Mucosa of stomach (tissue), 1 donor: ENCODE data around the gene FBXL13.
A peak's percentile ranks its signal among the peaks of the same experiment; 100 is the strongest.
"Not testable (repeated sequence)": the region's sequence is repeated elsewhere in the genome, so short reads cannot be mapped to it uniquely, and the experiment has no call there.

ENCODE experiments used
- H3K27me3 ChIP-seq: one replicate; pipeline ENCODE4 v1.7.0; 2013; ENCODE audit warnings: mild to moderate bottlenecking, low read length; ENCODE audit not compliant: control insufficient read depth, insufficient read depth
- H3K36me3 ChIP-seq: one replicate; pipeline ENCODE4 v1.7.0; 2013; ENCODE audit warnings: low read length; ENCODE audit not compliant: control insufficient read depth, insufficient read depth
- H3K4me1 ChIP-seq: one replicate; pipeline ENCODE4 v1.7.0; 2013; ENCODE audit warnings: mild to moderate bottlenecking, low read length; ENCODE audit not compliant: control insufficient read depth, insufficient read depth
- H3K4me3 ChIP-seq: one replicate; pipeline ENCODE4 v1.7.0; 2013; ENCODE audit warnings: low read length
- H3K9ac ChIP-seq: one replicate; pipeline ENCODE4 v1.7.0; 2013; ENCODE audit warnings: mild to moderate bottlenecking, low read length, moderate library complexity
- H3K9me3 ChIP-seq: one replicate; pipeline ENCODE4 v1.7.0; 2013; ENCODE audit warnings: mild to moderate bottlenecking, low read length, moderate library complexity; ENCODE audit not compliant: control insufficient read depth
- donor health status: Pancreatic carcinoma.

Gene FBXL13

DNA sequence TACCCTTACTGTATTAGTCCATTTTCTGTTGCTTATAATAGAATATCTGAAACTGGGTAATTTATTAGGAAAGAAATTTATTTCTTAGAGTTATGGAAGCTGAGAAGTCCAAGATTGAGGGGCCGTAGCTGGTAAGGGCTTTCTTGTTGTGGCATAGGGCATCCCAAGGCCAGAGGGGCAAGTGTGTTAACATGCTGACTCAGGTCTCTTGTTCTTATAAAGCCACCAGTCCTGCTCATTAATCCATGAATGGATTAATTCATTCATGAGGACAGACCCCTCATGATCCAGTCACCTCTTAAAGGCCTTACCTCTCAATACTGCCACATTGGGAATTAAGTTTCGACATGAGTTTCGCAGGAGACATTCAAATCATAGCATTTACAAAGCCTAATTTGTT is 2.7 kb upstream of the FBXL13 start:
- H3K4me1 ChIP-seq = peaks cover 12% of the 10 kb centered on the region
- H3K9ac ChIP-seq = no peak overlapping the region
- H3K9me3 ChIP-seq = no peaks in the 10 kb centered on the region
- no peaks in the 10 kb centered on the region for H3K27me3 ChIP-seq
- H3K4me3 ChIP-seq = no peak overlapping the region
- no peaks in the 10 kb centered on the region for H3K36me3 ChIP-seq

DNA sequence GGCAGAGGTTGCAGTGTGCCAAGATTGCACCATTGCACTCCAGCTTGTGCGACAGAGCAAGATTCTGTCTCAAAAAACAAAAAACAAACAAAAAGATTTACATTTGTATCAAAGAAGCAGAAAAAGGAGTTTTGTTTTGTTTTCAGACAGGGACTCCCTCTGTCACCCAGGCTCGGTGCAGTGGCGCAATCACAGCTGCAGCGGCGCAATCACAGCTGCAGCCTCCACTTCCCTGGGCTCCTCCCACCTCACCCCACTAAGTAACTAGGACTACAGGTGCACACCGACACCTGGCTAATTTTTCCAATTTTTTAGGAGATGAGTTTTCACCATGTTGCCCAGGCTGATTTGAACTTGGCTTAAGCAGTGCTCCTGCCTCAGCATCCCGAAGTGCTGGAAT is 2.2 kb upstream of the FBXL13 start:
- Histone ChIP-seq H3K36me3 (no peaks in the 10 kb centered on the region), H3K9ac (no peak overlapping the region), H3K27me3 (no peaks in the 10 kb centered on the region), H3K4me3 (no peak overlapping the region), H3K4me1 (peaks cover 12% of the 10 kb centered on the region), H3K9me3 (no peaks in the 10 kb centered on the region)

DNA sequence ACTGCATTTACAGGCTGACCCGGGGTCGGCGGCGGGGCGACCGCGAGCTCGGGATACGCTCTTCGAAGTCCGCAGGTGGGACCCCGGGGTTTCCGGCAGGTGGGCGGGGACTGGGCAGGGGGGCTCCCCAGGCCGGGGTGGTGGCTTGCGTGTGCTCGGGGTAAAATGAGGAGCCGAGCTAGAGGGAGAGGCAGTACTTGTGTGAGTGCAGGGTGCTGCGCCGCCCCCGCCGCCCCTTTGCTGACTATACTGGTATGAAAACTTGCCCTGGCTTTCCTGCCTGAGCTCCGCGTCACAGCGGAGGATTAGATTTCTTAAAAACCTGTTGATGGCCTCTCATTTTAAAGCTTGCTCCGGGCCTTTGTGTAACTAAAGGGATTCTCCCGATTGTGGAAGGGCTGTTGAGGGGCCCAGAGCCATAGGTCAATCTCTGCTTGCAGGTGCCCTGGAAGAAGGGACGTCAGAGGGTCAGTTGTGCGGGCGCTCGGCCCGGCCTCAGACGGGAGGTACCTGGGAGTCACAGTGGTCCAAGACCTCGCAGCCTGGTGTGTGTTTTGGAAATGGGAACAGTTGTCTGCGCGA is 832 bp upstream of the FBXL13 start:
- no peaks in the 10 kb centered on the region for H3K27me3 ChIP-seq
- H3K9ac ChIP-seq = peak overlapping the region; percentile 78

DNA sequence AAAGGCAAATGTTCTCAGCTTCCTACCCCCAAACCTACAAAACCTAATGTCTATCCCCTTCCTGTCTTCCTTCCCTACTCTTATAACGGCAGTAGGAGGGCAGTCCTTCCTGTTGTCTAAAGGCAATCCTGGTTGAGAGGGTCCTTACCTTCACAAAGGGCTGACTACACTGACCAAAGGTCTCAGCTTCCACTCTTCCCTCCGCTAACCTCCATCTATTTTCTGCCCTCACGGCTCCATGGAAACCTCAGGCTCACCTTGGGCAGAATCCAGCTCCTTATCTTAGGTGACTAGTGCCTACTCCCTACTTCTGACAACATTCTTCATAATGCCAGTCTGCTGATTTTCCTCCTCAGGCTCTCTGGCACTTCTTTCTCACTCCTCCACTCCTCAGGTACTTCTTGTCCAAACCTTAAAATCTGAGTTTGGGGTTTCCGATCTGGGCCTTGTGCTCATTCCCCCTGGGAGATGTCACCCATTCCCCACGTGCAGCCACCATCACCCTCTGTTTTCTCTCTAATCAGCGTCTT is 542 bp downstream of the FBXL13 start:
- Histone ChIP-seq H3K4me3 (peak overlapping the region; percentile 98), H3K9ac (peak overlapping the region; percentile 78), H3K4me1 (peaks cover 12% of the 10 kb centered on the region), H3K27me3 (no peaks in the 10 kb centered on the region), H3K36me3 (no peaks in the 10 kb centered on the region), H3K9me3 (no peaks in the 10 kb centered on the region)

More for the DNA sequence above, 832 bp upstream of the FBXL13 start:
- Histone ChIP-seq H3K4me3 (peak overlapping the region; percentile 68), H3K9me3 (no peaks in the 10 kb centered on the region), H3K4me1 (peaks cover 12% of the 10 kb centered on the region), H3K36me3 (no peaks in the 10 kb centered on the region)

DNA sequence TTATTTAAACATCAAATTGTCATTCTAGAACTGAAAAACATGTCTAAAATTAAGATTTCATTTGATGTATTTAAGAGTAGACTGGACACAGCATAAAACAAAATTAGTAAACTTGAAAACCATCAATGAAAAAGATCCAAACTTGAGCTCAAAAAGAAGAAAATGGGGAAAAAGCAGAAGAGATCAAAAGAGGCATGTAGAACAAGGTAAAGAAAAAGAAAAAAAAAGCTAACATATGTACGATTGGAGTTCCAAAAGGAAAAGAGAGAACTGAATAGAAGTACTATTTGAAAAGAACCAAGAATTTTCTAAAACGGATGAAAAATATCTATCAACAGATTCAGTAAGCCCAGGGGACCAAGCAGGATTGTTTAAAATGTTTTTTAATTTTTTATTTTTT is 3.6 kb downstream of the FBXL13 start:
- H3K9ac ChIP-seq = no peak overlapping the region
- H3K9me3 ChIP-seq = no peaks in the 10 kb centered on the region
- H3K4me1 ChIP-seq = peaks cover 7% of the 10 kb centered on the region
- H3K27me3 ChIP-seq = no peaks in the 10 kb centered on the region
- H3K36me3 ChIP-seq = no peaks in the 10 kb centered on the region
- H3K4me3 ChIP-seq = no peak overlapping the region

DNA sequence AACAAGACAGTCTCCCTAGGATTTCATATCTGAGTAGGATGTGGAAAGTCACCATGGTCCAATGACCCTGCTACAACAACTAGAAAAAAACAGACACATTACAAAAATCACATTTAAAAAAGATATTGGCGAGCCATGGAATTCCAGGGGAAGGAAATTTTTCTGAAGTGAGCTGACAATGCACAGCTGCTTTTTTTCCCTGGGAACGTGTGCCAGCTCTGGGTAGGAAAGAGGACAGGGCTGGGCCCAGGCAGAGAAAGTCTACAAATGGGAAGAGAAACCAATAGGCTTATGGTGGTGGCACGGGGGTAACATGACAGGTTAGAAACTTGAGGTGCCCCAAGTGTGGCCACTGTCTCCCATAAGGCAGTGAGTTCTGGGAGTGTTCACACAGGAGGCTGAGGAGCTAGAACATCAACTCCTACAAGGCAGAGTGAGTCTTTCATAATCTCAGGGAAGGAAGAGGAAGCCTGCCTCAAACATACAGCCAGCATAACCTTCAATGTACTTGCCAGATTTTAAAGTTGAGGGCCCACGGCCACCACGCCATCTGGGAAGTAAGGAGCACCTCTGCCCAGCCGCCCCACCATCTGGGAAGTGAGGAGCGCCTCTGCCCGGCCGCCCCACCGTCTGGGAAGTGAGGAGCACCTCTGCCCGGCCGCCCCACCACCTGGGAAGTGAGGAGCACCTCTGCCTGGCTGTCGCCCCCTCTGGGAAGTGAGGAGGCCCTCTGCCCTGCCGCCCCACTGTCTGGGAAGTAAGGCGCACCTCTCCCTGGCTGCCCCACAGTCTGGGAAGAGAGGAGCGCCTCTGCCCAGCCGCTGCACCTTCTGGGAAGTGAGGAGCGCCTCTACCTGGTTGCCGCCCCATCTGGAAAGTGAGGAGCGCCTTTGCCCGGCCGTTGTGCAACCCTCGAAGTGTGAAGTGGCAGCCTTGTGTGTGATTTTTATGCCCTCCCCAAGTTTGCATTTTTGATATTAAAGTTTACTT is 5.9 kb downstream of the FBXL13 start:
- Histone ChIP-seq H3K36me3 (no peaks in the 10 kb centered on the region), H3K9ac (no peak overlapping the region), H3K4me3 (no peak overlapping the region), H3K9me3 (no peaks in the 10 kb centered on the region), H3K4me1 (peaks cover 2% of the 10 kb centered on the region), H3K27me3 (no peaks in the 10 kb centered on the region)

DNA sequence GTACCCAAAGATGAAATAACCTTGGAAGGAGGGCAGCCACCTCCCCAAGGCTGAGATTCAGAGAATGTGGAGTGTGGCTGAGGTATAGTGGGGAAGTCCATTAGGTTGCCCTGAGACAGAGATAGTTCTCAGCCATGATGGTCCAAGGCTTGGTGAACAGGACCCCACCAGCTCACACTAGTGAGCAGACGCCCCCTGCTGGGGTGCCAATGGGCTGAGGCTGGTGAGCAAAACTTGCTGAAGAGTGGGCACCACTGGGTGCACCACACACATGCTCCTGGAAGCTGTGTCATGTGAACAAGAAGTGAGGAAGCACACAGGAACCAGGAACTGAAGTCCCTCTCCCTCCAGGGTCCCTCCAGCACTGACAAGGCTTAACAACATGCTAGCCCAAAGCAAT is 8.9 kb downstream of the FBXL13 start:
- Histone ChIP-seq H3K4me3 (no peak overlapping the region), H3K27me3 (no peaks in the 10 kb centered on the region), H3K9me3 (no peaks in the 10 kb centered on the region), H3K36me3 (no peaks in the 10 kb centered on the region), H3K4me1 (no peaks in the 10 kb centered on the region), H3K9ac (no peak overlapping the region)

DNA sequence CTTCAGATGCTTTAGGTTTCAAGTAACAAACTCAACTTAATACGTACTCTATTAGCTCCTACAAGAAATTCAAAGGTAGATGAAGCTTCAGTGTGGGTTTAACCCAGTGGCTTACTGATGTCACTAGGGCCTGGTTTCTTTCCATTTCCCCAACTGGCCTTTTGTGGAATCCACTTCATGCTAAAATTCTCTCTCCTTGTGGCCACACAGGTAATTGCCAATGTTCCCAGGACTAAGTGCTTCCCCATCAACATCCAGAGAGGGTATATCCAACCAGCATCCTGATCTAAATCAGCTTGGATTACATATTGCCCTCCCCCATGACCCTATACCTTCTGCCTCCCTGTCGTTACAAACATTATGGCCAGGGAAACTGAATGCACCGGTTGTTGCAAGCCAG is 10.7 kb downstream of the FBXL13 start:
- no peak overlapping the region for H3K9ac ChIP-seq
- H3K9me3 ChIP-seq = no peaks in the 10 kb centered on the region
- H3K27me3 ChIP-seq = no peaks in the 10 kb centered on the region
- no peaks in the 10 kb centered on the region for H3K36me3 ChIP-seq
- no peaks in the 10 kb centered on the region for H3K4me1 ChIP-seq
- no peak overlapping the region for H3K4me3 ChIP-seq

DNA sequence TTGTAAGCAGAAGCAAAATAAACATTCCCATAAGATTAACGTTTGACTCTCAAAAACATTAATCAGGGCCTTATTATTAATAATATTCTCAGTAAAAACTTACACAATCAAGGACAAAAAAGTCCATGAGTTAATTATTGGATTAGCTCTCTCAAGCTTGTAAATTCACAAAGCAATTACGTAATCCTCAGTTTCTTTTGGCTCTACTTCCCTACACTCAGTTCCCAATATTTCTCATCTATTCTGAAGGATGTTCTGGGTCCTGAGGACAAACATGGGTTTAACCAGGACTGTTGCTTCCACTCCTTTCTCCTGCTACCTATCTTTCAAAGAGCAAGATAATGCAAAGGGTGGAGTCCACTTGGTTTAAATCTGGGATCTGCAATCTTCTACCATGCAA is 15.1 kb downstream of the FBXL13 start:
- H3K27me3 ChIP-seq = no peaks in the 10 kb centered on the region
- no peak overlapping the region for H3K4me3 ChIP-seq
- H3K9me3 ChIP-seq = no peaks in the 10 kb centered on the region
- no peaks in the 10 kb centered on the region for H3K4me1 ChIP-seq
- no peaks in the 10 kb centered on the region for H3K36me3 ChIP-seq
- no peak overlapping the region for H3K9ac ChIP-seq

DNA sequence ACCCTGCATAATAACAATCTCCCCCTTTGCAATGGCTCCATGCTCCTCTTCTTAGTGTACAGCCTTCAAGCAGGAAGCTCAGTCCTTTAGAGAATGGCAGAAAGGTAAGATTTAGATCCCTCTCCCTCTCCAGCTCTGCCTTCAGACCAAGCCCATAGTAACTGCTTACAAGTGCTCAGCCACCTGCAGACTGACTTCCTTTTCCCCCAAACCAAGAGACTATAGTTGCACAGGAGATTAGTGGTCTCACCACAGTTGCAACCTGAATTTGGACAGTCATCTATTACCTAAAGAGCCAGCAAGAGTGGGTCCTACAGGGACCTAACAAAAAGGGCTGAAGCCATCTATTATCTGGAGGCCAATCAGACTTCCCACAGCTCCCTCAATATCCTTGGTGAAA is 16.5 kb downstream of the FBXL13 start:
- H3K4me1 ChIP-seq = no peaks in the 10 kb centered on the region

DNA sequence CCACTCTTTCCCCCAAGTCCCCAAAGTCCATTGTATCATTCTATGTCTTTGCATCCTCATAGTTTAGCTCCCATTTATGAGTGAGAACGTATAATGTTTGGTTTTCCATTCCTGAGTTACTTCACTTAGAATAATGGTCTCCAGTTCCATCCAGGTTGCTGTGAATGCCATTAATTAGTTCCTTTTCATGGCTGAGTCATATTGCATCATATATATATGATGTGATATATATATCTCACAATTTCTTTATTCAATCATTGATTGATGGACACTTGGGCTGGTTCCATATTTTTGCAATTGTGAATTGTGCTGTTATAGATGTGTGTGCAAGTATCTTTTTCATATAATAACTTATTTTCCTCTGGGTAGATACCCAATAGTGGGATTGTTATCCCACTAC is 18.6 kb downstream of the FBXL13 start:
- H3K4me1 ChIP-seq, H3K9me3 ChIP-seq, H3K36me3 ChIP-seq, H3K4me3 ChIP-seq, H3K27me3 ChIP-seq, H3K9ac ChIP-seq: not testable (repeated sequence)

More for the DNA sequence above, 16.5 kb downstream of the FBXL13 start:
- no peak overlapping the region for H3K4me3 ChIP-seq
- no peaks in the 10 kb centered on the region for H3K9me3 ChIP-seq
- H3K9ac ChIP-seq = no peak overlapping the region
- no peaks in the 10 kb centered on the region for H3K27me3 ChIP-seq
- no peaks in the 10 kb centered on the region for H3K36me3 ChIP-seq

DNA sequence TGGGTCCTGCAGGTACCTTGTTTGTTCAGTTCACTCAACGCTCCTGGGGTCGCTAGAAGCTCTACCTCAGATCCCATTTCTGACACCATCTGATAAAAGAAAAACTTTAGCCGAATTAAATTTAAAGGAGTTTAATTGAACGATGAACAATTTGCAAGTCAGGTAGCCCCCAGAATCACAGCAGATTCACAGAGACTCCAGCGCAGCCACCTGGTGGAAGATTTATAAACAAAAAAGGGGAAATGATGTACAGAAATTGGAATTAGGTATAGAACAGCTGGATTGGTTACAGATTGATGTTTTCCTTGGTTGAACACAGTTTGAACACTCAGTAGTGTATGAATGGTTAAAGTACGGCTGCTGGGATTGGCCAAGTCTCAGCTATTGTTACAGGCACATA is 23.1 kb downstream of the FBXL13 start:
- H3K9me3 ChIP-seq = no peaks in the 10 kb centered on the region
- H3K9ac ChIP-seq = no peak overlapping the region
- no peak overlapping the region for H3K4me3 ChIP-seq
- H3K4me1 ChIP-seq = no peaks in the 10 kb centered on the region
- H3K36me3 ChIP-seq = no peaks in the 10 kb centered on the region
- no peaks in the 10 kb centered on the region for H3K27me3 ChIP-seq
